H54 (cell line): ENCODE measurements around the gene IFT25.

ENCODE experiments used
- DNase-seq: peaks from one replicate; pipeline ENCODE4 v3.0.0; 2011; ENCODE audit warnings: low spot score, mixed read lengths; ENCODE audit not compliant: insufficient read length
- FAIRE-seq: peaks from 3 replicates; lab custom pipeline; 2011; peaks lifted over from hg19 to GRCh38; lab: Jason Lieb, UNC
- POLR2A ChIP-seq: IDR thresholded peaks from 2 replicates; pipeline ENCODE4 v1.6.1; 2011; ENCODE audit warnings: low read depth, mild to moderate bottlenecking, low read length

Gene IFT25

GRCh38 chr1:53968125-53968513 lies 22.6 kb upstream of the IFT25 start:
- DNase-seq (no peak), FAIRE-seq (no peak)
- TF ChIP-seq POLR2A = no peak

DNA sequence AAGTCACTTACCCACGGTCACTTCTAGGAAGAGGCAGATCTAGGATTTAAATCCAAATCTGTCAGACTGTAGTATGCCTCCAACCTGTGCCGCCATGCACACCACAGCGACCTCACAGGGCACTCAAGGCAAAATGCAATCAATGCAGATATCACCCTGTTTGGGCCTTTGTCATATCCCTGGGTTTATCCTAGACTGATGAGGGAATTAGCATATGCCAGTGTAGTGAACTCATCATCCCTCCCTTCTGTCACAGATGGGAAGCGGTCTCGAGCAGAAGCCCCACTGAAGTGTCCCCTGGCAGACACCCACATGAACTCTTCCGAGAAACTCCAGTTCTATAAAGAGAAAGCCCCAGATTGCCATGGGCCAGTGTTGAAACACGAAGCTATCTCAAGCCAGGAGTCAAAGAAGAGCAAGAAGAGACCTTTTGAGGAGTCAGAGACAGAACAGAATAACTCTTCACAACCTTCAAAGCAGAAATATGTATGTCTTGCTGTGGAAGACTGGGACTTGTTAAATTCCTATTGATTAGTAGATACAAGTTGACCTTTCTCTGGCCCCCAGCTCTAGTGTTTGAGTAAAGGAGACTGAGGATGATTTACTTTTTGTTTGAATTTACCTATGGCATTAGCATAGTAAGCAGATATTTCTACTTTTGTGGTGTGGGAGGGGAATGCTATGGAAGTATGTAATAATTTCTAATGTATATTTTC lies 22.1 kb upstream of the IFT25 start:
- TF ChIP-seq POLR2A = no peak
- FAIRE-seq (no peak), DNase-seq (no peak)

DNA sequence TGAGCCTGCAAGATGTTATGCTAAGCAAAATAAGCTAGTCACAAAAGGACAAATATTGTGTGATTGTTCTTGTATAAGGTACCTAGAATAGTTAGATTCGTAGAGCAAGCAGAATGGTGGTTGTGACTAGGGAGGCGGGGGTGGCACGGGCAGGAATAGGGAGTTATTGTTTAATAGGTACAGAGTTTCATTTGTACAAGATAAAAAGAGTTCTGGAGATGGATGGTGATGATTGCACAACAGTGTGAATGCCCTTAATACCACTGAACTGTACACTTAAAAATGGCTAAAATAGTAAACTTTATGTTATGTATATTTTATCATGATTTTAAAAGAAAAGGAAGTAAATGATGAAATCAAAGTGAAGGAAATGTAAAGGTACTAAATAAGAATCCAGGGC lies 21.3 kb upstream of the IFT25 start:
- no peak for FAIRE-seq
- DNase-seq = no peak
- TF ChIP-seq POLR2A = no peak

GRCh38 chr1:53964109-53964508 lies 18.6 kb upstream of the IFT25 start:
- no peak for TF ChIP-seq POLR2A
- DNase-seq (no peak), FAIRE-seq (no peak)

DNA sequence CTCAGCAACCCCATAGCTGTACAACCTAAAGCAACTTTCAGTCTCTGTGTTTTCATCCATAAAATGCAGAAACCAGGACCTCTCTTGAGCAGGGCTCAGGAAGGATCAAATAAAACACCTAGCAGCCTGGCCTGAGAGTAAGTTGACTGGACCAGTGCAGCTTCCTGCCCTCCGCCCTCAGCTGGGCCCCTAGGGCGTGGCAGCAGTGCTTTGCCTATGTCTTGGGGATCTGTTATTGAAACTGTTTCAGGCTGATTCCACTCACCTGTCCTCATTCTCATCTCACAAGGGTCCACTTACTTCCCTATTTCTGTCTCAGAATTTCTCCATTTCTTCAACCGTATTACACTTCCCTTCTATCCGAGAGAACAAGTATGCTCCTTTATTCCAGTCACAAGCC lies 18.0 kb upstream of the IFT25 start:
- TF ChIP-seq POLR2A = no peak
- DNase-seq (no peak), FAIRE-seq (no peak)

- no peak for FAIRE-seq
- no peak for TF ChIP-seq POLR2A
- DNase-seq = no peak
Measured at GRCh38 chr1:53962395-53962794, 16.9 kb upstream of the IFT25 start.

- DNase-seq = no peak
- no peak for TF ChIP-seq POLR2A
- FAIRE-seq = no peak
Measured at GRCh38 chr1:53959664-53960250, 14.3 kb upstream of the IFT25 start.

- peak; percentile 39 for DNase-seq
- TF ChIP-seq POLR2A = no peak
- peak; percentile 97 for FAIRE-seq
Measured at GRCh38 chr1:53957194-53957818, 11.8 kb upstream of the IFT25 start.

GRCh38 chr1:53956308-53957168 lies 11.0 kb upstream of the IFT25 start:
- no peak for DNase-seq
- peak; percentile 15 for FAIRE-seq
- TF ChIP-seq POLR2A = no peak

DNA sequence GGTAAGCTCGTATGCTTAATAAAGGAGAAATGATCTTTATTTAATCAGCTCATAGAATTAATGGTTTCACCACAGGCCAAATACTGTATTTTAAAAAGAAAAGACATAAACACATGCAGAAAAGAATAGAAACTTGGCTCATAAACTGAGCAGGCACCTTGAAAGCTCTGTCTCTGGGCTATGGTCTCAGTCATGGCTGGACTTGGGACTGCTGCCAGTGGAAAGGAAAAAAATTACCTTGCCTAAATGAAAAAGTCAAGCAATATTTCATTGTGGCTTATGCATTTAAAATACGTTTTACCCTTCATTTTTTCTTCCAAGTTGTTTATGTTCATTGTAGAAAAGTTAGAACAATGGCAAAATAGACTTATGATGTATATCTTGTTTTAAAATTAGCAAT lies 8.6 kb upstream of the IFT25 start:
- TF ChIP-seq POLR2A = no peak
- DNase-seq = no peak
- no peak for FAIRE-seq

GRCh38 chr1:53951697-53952096 lies 6.2 kb upstream of the IFT25 start:
- no peak for DNase-seq
- no peak for TF ChIP-seq POLR2A
- FAIRE-seq = no peak

DNA sequence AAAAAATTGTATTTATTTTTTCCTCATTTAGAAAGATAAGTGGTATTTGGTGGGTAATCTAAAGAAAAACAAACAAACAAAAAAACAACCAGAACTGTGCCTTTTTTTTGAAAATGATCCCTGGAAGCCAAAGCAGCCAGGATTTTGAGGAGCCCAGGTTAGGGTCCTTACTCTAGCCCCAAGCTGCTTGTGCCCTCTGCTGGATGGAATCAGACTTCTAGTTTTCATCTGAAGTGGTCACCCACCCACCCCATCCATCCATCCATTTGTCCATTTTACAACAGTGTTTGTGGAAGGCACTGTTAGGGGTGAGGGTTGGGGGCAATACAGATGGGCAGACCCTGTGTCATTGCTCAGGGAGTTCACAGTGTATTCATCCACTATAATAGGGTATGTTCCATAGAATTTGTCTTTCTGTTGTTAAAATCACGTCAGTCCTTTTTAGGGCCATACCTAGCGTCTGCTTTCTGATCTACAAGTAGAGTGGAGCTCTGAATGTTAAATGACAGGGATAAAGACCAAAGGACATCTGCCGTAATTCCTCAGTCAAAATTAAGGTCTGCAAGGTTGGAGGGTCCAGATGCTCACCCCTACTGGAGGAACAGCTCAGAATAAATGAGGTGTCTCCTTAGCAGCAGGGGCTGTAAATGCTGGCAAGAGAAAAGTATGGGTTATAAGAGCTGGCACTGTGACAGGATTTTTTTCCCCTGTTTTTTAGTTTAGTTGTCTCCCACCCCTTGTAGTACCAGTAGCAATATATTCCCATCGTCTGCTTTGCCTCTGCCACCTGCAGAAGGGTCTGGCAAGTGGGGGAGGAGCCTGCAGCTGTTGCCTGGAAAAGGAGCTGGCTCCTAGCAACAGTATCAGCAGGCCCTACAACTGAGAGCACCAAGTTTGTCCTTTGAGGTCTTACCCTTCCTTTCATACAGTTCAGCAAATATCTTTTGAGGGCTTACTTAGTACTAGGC lies 3.8 kb upstream of the IFT25 start:
- FAIRE-seq (no peak), DNase-seq (no peak)
- no peak for TF ChIP-seq POLR2A

- no peak for FAIRE-seq
- no peak for DNase-seq
- TF ChIP-seq POLR2A = no peak
Measured at GRCh38 chr1:53948291-53948690, 2.8 kb upstream of the IFT25 start.
